Neural crest cell (in vitro differentiated cells): Measurements from ENCODE around the gene SH3PXD2B. TPM values are rescaled to one million over a fixed set of nuclear protein-coding genes. Genes with fewer than 3 reads are reported as not detected.

Experiments
- DNase-seq: peaks from one replicate; pipeline ENCODE4 v3.0.0; 2021; ENCODE audit warnings: low read depth, mixed read lengths, low spot score
- H3K27ac Mint-ChIP-seq: one replicate; pipeline ENCODE4 v1.8.0; 2021; ENCODE audit warnings: mild to moderate bottlenecking, mixed read lengths; ENCODE audit not compliant: unreplicated experiment
- H3K27me3 Mint-ChIP-seq: 2 replicates; pipeline ENCODE4 v1.8.0; 2021; ENCODE audit warnings: low read depth, mild to moderate bottlenecking, mixed read lengths
- H3K36me3 Mint-ChIP-seq: 2 replicates; pipeline ENCODE4 v1.8.0; 2021; ENCODE audit warnings: low read depth, mild to moderate bottlenecking, mixed read lengths
- H3K4me1 Mint-ChIP-seq: 2 replicates; pipeline ENCODE4 v1.8.0; 2021; ENCODE audit warnings: mixed read lengths
- H3K4me3 Mint-ChIP-seq: one replicate; pipeline ENCODE4 v1.8.0; 2021; ENCODE audit warnings: mild to moderate bottlenecking, mixed read lengths
- H3K9me3 Mint-ChIP-seq: 2 replicates; pipeline ENCODE4 v1.8.0; 2021; ENCODE audit warnings: mixed read lengths
- total RNA-seq: library from RNA; stranded (reverse); gene quantifications from 2 replicates; pipeline ENCODE4 v1.2.1, GENCODE V29; 2021
- TF ChIP-seq, protein P1 (sequence below): fragments of 200-600 bp; sonication (generic); conservative IDR thresholded peaks from 2 replicates; pipeline ENCODE4 v1.5.0; 2021; ENCODE audit warnings: antibody characterized with exemption, mild to moderate bottlenecking

Gene SH3PXD2B
- total RNA-seq, 1 donor from 2014 or later: 86.1 TPM

DNA sequence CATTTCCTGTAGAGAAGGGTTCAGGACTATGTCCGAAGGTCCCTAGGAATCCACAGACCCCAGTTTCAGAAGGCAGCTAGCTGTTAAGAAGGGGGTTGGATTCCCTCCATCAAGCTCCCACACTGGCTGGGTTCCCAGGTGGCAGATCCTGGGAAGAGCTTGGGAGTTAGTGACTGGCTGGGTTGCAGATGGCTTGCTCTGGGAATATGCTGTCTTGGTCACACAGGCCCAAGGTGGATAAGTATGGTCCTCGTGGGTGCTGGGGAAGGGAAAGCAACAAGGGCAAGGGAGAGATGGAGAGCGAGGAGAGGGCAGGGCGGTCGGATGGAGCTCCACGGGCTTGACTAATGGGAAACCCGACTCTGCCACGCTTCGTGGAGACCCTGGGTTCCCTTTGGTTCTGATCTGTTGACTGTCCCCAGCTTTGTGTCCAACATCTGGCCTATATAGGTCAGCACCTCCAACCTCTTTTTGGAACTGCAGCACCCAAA, 17.4 kb downstream of the SH3PXD2B start:
- Mint-ChIP-seq H3K27me3 (no peaks in the 10 kb centered on the region), H3K4me3 (peak overlapping the region; percentile 15), H3K36me3 (no peaks in the 10 kb centered on the region), H3K27ac (peak overlapping the region; percentile 52), H3K4me1 (peaks cover 46% of the 10 kb centered on the region), H3K9me3 (no peaks in the 10 kb centered on the region)
- no peak for DNase-seq
- TF ChIP-seq, protein P1, sequence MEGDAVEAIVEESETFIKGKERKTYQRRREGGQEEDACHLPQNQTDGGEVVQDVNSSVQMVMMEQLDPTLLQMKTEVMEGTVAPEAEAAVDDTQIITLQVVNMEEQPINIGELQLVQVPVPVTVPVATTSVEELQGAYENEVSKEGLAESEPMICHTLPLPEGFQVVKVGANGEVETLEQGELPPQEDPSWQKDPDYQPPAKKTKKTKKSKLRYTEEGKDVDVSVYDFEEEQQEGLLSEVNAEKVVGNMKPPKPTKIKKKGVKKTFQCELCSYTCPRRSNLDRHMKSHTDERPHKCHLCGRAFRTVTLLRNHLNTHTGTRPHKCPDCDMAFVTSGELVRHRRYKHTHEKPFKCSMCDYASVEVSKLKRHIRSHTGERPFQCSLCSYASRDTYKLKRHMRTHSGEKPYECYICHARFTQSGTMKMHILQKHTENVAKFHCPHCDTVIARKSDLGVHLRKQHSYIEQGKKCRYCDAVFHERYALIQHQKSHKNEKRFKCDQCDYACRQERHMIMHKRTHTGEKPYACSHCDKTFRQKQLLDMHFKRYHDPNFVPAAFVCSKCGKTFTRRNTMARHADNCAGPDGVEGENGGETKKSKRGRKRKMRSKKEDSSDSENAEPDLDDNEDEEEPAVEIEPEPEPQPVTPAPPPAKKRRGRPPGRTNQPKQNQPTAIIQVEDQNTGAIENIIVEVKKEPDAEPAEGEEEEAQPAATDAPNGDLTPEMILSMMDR: no peak

DNA sequence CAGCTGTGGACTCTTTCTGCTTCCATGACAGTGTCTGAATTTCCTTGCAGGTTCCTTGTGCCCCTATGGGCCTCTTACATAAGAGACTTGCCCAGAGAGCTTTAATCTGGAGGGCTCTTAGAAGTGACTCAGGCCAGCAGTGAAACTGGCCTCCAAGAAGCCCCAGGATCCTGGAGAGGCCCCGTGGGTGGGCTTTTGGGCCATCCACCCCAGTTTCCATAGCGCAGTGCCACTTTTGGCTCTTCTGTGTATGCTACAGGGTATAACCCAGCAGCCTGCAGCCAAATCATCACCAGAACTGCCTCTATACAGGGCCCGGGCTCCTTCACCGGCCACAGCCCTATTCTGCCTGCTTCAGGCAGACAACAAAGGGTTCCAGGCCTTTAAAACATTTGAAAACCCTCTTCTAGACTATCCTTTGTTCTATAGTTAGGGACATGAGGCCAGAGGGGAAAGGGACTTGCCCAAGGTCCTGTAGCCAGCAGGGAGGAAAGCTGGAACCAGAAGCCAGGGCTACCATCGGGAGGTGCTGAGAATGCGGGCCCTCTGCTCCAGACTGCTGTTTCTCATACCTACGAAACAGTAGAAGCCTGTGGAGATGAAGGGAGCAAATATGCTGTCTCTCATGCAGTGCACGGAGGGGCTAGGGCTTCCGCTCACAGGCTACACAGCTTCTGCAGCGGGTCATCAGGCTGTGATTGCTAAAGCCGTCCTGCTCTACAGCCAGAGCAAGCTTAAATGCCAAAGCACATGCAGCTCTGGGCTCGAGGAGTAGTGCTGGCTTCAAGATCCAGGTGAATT, 18.0 kb downstream of the SH3PXD2B start:
- DNase-seq: no peak
- H3K36me3 Mint-ChIP-seq: peaks cover 2% of the 10 kb centered on the region
- no peaks in the 10 kb centered on the region for H3K27me3 Mint-ChIP-seq
- H3K27ac Mint-ChIP-seq: no peak overlapping the region
- peaks cover 46% of the 10 kb centered on the region for H3K4me1 Mint-ChIP-seq
- H3K4me3 Mint-ChIP-seq: no peak overlapping the region
- H3K9me3 Mint-ChIP-seq: no peaks in the 10 kb centered on the region
- TF ChIP-seq, protein P1: no peak

DNA sequence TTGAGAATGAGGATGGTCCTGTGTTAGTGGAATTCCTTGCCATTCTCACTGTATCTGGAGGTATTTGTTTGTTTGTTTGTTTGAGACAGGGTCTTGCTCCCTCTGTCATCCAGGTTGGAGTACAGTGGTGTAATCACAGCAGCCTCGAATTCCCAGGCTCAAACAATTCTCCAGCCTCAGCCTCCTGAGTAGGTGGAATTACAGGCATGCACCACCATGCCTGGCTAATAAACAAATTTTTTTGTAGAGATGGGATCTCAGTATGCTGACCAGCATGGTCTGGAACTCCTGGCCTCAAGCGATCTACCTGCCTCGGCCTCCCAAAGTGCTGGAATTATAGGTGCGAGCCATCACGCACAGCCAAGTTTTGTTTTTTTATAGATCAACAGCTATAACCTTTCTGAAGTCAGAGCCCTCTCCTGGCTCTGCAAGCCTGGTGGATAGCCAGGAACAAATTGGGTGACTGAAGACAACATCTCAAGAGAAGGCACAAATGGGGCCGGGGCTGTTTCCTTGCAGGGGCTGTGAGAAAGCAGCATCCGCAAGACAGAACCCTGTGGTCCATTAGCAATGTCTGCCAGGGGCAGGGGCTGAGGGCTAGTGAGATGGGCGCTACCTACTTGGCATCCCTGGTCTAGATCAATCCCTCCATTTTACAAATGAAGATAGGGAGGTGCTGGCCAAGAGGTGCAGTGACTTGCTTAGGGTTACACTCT, 18.8 kb downstream of the SH3PXD2B start:
- H3K27me3 Mint-ChIP-seq: no peaks in the 10 kb centered on the region
- H3K4me1 Mint-ChIP-seq: peaks cover 46% of the 10 kb centered on the region

DNA sequence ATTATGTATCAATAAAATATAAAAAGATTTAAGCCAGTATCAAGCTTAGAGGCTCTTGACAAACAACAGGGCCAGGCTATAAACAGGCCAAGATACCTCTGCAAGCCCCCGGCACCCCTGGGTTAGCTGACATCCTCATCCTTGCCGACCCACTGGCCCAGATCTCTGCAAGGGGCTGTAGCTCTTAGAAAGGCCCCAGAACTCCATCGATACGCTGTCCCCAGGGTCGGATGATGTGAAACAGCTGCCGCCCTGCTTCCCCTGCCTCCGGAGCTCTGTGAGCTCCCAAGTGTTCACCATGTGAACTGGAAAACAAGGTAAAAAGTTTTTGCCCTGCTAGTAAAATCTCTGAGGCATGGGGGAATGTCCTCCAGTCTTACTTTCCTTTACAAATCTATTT, 20.1 kb downstream of the SH3PXD2B start:
- TF ChIP-seq, protein P1: no peak
- peaks cover 40% of the 10 kb centered on the region for H3K4me1 Mint-ChIP-seq
- H3K9me3 Mint-ChIP-seq: no peaks in the 10 kb centered on the region
- no peak overlapping the region for H3K4me3 Mint-ChIP-seq
- DNase-seq: no peak
- peaks cover 3% of the 10 kb centered on the region for H3K36me3 Mint-ChIP-seq
- no peaks in the 10 kb centered on the region for H3K27me3 Mint-ChIP-seq
- no peak overlapping the region for H3K27ac Mint-ChIP-seq

More for the DNA sequence above, 18.8 kb downstream of the SH3PXD2B start:
- DNase-seq: no peak
- H3K9me3 Mint-ChIP-seq: no peaks in the 10 kb centered on the region
- peaks cover 3% of the 10 kb centered on the region for H3K36me3 Mint-ChIP-seq
- no peak overlapping the region for H3K4me3 Mint-ChIP-seq
- H3K27ac Mint-ChIP-seq: no peak overlapping the region
- TF ChIP-seq, protein P1: no peak

DNA sequence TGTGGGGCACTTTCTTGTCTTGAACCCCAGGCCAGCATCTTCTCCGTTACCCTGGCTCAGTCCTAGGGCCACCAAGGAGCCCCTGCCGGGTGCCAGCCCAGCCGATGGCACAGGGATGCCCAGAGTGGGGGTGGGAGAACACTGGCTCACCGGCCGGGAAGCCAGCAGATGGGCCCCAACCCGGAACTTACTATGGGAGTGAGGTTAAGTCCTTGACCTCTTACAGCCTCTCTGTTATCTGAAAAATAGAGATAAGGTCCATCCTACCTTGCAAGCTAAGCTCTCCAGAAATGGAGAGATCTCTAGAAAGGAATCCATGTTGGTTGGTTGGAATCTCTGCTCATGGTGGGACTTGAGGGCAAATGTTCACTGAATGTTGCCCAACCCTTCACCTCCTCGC, 20.8 kb downstream of the SH3PXD2B start:
- H3K36me3 Mint-ChIP-seq: peaks cover 6% of the 10 kb centered on the region
- no peak overlapping the region for H3K4me3 Mint-ChIP-seq
- H3K27ac Mint-ChIP-seq: peak overlapping the region; percentile 57
- no peaks in the 10 kb centered on the region for H3K9me3 Mint-ChIP-seq
- peaks cover 36% of the 10 kb centered on the region for H3K4me1 Mint-ChIP-seq
- TF ChIP-seq, protein P1: no peak
- DNase-seq: no peak
- H3K27me3 Mint-ChIP-seq: no peaks in the 10 kb centered on the region
